Calu3 (cell line): Measurements from ENCODE around the gene PRR15L. TPM values are rescaled to one million over a fixed set of nuclear protein-coding genes. Genes with fewer than 3 reads are reported as not detected.

Source experiments
- BruUV-seq: library from RNA; stranded (reverse); fragments of 400-500 nt; replicated peaks from 2 replicates; lab custom pipeline; 2021; lab: Mats Ljungman, UMichigan
- CTCF ChIA-PET: fragments of 300-600 bp; sonication (Branson Sonifier 250); formaldehyde crosslinking; loops from one replicate; lab custom pipeline; 2022; ENCODE audit warnings: antibody characterized with exemption; lab: Charles Lee
- DNase-seq: peaks from one replicate; pipeline ENCODE4 v3.0.0; 2022
- H3K27ac Mint-ChIP-seq: one replicate; pipeline ENCODE4 v1.8.0; 2022; ENCODE audit warnings: mixed read lengths; ENCODE audit not compliant: unreplicated experiment
- H3K27me3 Mint-ChIP-seq: one replicate; pipeline ENCODE4 v1.8.0; 2022; ENCODE audit warnings: mixed read lengths; ENCODE audit not compliant: unreplicated experiment
- H3K36me3 Mint-ChIP-seq: one replicate; pipeline ENCODE4 v1.8.0; 2022; ENCODE audit warnings: mild to moderate bottlenecking, moderate library complexity, mixed read lengths; ENCODE audit not compliant: insufficient read depth, unreplicated experiment
- H3K4me1 Mint-ChIP-seq: one replicate; pipeline ENCODE4 v1.8.0; 2022; ENCODE audit warnings: mild to moderate bottlenecking, low read depth, mixed read lengths; ENCODE audit not compliant: unreplicated experiment
- H3K4me3 Mint-ChIP-seq: one replicate; pipeline ENCODE4 v1.8.0; 2022; ENCODE audit warnings: mild to moderate bottlenecking, low read depth, moderate library complexity, mixed read lengths; ENCODE audit not compliant: unreplicated experiment
- H3K9me3 Mint-ChIP-seq: one replicate; pipeline ENCODE4 v1.8.0; 2022; ENCODE audit warnings: low read depth, mixed read lengths; ENCODE audit not compliant: unreplicated experiment
- intact Hi-C: fragments of 100-400 bp; cut with micrococcal nuclease; formaldehyde crosslinking; loops from one replicate; pipeline ENCODE4 v1.10.0; 2022; ENCODE audit not compliant: unreplicated experiment
- total RNA-seq: library from RNA; stranded (reverse); gene quantifications from 2 replicates; pipeline ENCODE4 v1.2.3, GENCODE V29; 2022
- TF ChIP-seq, protein P1 (sequence below): fragments of 200-600 bp; IDR thresholded peaks from one replicate; pipeline ENCODE4 v1.8.0; 2022; ENCODE audit warnings: antibody characterized with exemption; ENCODE audit not compliant: unreplicated experiment

The PRR15L gene
- total RNA-seq, 1 experiment from 2014 or later, result 30.2 TPM

DNA sequence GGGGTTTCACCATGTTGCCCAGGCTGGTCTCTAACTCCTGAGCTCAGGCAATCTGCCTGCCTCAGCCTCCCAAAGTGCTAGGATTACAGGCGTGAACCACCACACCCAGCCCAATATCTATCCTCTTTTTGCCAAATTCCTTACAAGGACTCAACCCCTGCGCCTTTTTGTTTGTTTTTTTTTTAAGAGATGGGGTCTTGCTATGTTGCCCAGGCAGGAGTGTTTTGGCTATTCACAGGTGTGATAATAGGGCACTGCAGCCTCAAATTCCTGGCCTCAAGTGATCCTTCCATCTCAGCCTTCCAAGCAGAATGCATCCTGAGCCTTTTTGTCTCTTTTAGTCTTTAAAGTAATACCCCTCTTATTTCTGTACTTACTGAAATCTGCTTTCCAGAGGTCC lies 44.6 kb downstream of the PRR15L start:
- TF ChIP-seq, protein P1, sequence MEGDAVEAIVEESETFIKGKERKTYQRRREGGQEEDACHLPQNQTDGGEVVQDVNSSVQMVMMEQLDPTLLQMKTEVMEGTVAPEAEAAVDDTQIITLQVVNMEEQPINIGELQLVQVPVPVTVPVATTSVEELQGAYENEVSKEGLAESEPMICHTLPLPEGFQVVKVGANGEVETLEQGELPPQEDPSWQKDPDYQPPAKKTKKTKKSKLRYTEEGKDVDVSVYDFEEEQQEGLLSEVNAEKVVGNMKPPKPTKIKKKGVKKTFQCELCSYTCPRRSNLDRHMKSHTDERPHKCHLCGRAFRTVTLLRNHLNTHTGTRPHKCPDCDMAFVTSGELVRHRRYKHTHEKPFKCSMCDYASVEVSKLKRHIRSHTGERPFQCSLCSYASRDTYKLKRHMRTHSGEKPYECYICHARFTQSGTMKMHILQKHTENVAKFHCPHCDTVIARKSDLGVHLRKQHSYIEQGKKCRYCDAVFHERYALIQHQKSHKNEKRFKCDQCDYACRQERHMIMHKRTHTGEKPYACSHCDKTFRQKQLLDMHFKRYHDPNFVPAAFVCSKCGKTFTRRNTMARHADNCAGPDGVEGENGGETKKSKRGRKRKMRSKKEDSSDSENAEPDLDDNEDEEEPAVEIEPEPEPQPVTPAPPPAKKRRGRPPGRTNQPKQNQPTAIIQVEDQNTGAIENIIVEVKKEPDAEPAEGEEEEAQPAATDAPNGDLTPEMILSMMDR, result no peak
- H3K27ac Mint-ChIP-seq, result no peak overlapping the region

DNA sequence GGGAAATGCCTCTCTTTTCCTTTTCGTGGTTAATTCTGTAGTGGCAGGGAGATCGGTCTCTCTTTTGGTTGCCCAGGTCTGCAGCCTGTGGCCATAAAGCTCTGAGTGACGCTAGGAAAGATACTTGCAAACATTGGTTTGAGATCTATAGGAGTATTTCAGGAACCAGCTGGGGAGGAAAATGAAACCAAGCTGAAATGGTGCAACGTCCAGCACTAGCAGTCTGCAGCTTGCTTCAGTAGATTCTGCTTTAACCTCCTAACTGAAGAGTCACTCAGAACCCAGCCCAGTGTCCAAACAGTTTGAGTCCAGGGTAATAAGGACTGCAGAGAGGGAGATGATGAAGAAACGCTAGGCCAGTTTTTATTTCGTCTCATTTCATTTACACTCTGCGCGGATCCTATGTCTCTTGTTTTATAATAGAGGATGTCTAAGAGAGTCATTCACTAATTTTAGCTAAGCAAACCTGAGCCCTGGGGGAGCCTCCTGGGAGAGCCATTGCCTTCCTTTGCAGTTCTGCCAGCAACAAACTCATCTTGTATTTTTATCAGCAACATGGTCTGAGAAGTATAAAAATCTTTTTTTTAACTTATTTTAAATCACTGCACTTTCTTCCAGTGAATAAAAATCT lies 49.6 kb downstream of the PRR15L start:
- no peak for DNase-seq
- H3K27ac Mint-ChIP-seq, result no peak overlapping the region
- H3K4me3 Mint-ChIP-seq, result no peak overlapping the region
- BruUV-seq, result no TSS peak
- H3K36me3 Mint-ChIP-seq, result peaks cover 25% of the 10 kb centered on the region
- CTCF ChIA-PET, result no interaction called here
- H3K27me3 Mint-ChIP-seq, result no peaks in the 10 kb centered on the region
- H3K9me3 Mint-ChIP-seq, result no peaks in the 10 kb centered on the region
- no peaks in the 10 kb centered on the region for H3K4me1 Mint-ChIP-seq
- intact Hi-C loops, result no loop called here
- TF ChIP-seq, protein P1, result no peak

More for the DNA sequence above, 44.6 kb downstream of the PRR15L start:
- no TSS peak for BruUV-seq
- H3K4me3 Mint-ChIP-seq, result no peak overlapping the region
- intact Hi-C loops, result no loop called here
- H3K36me3 Mint-ChIP-seq, result peaks cover 19% of the 10 kb centered on the region
- no peaks in the 10 kb centered on the region for H3K4me1 Mint-ChIP-seq
- no peak for DNase-seq
- CTCF ChIA-PET, result no interaction called here
- H3K27me3 Mint-ChIP-seq, result no peaks in the 10 kb centered on the region
- H3K9me3 Mint-ChIP-seq, result no peaks in the 10 kb centered on the region

DNA sequence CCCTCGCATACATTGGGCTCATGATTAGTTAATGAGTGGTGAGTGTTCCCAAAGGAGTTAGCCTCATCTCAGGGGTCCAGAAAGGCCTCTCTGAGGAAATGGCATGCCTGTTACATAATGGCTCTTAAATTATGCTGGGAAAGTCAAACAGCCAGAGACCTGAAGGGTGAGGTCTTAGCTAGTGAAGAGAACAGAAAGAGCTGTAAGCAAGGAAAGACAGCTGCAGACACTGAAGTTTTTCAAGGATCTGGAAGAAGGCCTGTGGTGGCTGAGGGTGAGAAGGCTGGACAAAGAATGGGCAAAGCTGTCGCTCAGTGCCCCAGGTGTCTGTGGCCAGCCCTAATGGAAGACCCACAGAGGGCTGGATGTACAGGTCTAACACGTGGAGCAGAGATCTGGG lies 51.2 kb downstream of the PRR15L start:
- no peaks in the 10 kb centered on the region for H3K4me1 Mint-ChIP-seq

DNA sequence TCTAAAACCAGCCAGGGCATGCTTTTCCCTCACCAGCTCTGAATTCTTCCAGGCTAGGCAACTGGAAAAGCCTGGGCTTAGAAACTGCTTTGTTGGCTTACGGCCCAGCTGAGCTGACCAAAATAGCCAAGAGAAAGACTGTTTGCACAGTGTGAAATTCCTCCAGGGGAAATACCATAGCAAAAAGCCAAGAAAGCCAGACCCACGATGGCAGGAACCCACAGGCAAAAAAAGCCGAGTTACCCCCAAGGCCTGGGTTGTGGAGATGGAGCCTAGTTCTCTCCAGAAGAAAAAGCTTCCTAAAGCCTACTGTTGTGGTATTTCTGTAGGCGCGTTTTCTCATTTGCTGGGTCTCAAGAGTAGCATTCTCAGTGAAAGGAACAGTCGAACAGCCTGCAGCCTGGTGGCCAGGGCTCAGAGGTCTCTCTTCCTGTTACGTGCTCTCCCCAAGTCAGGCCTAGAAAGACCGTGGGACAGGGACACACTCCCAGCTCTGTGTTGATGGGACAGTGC lies 52.4 kb downstream of the PRR15L start:
- H3K4me3 Mint-ChIP-seq, result no peak overlapping the region
- DNase-seq, result no peak
- CTCF ChIA-PET, result interaction anchor here (1.0 kb wide), 1 partner anchor 10 kb away, joined by 4 read pairs; the partner anchor contains the start of gene SP2
- no peak overlapping the region for H3K27ac Mint-ChIP-seq
- no peaks in the 10 kb centered on the region for H3K27me3 Mint-ChIP-seq
- TF ChIP-seq, protein P1, result no peak
- peaks cover 18% of the 10 kb centered on the region for H3K36me3 Mint-ChIP-seq
- no peaks in the 10 kb centered on the region for H3K4me1 Mint-ChIP-seq
- BruUV-seq, result no TSS peak
- H3K9me3 Mint-ChIP-seq, result no peaks in the 10 kb centered on the region
- intact Hi-C loops, result no loop called here

More for the DNA sequence above, 51.2 kb downstream of the PRR15L start:
- TF ChIP-seq, protein P1, result no peak
- DNase-seq, result no peak
- intact Hi-C loops, result no loop called here
- CTCF ChIA-PET, result no interaction called here
- no peaks in the 10 kb centered on the region for H3K9me3 Mint-ChIP-seq
- BruUV-seq, result no TSS peak
- H3K27me3 Mint-ChIP-seq, result no peaks in the 10 kb centered on the region
- peaks cover 23% of the 10 kb centered on the region for H3K36me3 Mint-ChIP-seq
- H3K4me3 Mint-ChIP-seq, result no peak overlapping the region
- no peak overlapping the region for H3K27ac Mint-ChIP-seq
